IPS-20b (cell line): ENCODE results near the gene LRRC23.

Source experiments
- H3K27ac ChIP-seq: one replicate; pipeline ENCODE4 v1.5.1; 2013; ENCODE audit warnings: low read length
- H3K27me3 ChIP-seq: 2 replicates; pipeline ENCODE4 v1.6.1; 2013; ENCODE audit warnings: mild to moderate bottlenecking, low read length, inconsistent platforms; ENCODE audit not compliant: insufficient read depth
- H3K36me3 ChIP-seq: 2 replicates; pipeline ENCODE4 v1.6.1; 2013; ENCODE audit warnings: low read depth, mild to moderate bottlenecking, inconsistent platforms, low read length, moderate library complexity; ENCODE audit not compliant: insufficient read depth
- H3K4me1 ChIP-seq: 2 replicates; pipeline ENCODE4 v1.6.1; 2013; ENCODE audit warnings: mild to moderate bottlenecking, control low read depth, inconsistent platforms, low read length, moderate library complexity; ENCODE audit not compliant: insufficient read depth
- H3K4me3 ChIP-seq: 2 replicates; pipeline ENCODE4 v1.5.1; 2013; ENCODE audit warnings: mild to moderate bottlenecking, low read length, inconsistent platforms
- H3K9ac ChIP-seq: 2 replicates; pipeline ENCODE4 v1.6.1; 2013; ENCODE audit warnings: low read depth, mild to moderate bottlenecking, inconsistent platforms, low read length, moderate library complexity
- H3K9me3 ChIP-seq: 2 replicates; pipeline ENCODE4 v1.6.1; 2013; ENCODE audit warnings: mild to moderate bottlenecking, low read depth, low read length, inconsistent platforms; ENCODE audit not compliant: insufficient read depth

The LRRC23 gene

DNA sequence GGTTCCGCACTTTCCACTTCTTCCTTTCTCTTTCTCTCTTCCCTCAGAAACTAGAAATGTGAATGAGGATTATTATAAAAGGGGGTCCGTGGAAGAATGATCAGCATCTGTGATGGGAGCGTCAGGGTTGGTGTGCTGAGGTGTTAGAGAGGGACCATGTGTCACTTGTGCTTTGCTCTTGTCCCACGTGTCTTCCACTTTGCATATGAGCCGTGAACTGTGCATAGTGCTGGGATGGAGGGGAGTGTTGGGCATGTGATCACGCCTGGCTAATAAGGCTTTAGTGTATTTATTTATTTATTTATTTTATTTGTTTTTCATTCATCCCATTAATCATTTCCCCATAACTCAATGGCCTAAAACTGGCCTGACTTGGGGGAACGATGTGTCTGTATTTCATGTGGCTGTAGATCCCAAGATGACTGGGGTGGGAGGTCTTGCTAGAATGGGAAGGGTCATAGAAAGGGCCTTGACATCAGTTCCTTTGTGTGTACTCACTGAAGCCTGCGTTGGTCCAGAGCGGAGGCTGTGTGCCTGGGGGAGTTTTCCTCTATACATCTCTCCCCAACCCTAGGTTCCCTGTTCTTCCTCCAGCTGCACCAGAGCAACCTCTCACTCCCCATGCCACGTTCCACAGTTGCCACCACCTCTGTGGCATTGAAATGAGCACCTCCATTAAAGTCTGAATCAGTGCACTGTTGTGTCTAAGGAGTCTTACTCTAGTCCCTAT is 18.5 kb downstream of the LRRC23 start:
- Histone ChIP-seq H3K4me1 (peaks cover 21% of the 10 kb centered on the region; the same call in 1 of the 2 replicates), H3K9ac (no peak overlapping the region), H3K27me3 (no peaks in the 10 kb centered on the region), H3K36me3 (peaks cover 49% of the 10 kb centered on the region), H3K9me3 (no peaks in the 10 kb centered on the region), H3K27ac (no peak overlapping the region), H3K4me3 (no peak overlapping the region)

DNA sequence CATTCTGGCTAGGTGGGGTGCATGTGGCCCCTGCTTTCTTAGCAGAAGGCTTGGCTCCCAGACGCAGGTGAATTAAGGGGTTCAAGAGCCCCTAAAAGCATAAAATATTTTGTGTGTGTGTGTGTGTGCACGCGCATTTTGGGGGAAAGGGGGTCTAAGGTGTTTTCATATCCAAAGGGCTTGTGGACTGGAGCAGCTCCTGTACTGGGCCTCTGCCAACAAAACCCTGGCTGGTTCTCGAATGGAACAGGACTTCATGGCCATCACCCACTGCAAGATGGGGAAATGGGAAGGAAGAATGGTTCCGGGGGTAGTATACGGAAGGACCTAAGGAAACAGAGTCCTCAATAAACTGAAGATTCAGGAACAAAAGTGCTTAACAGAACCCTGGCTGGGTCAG is 19.2 kb downstream of the LRRC23 start:
- no peak overlapping the region for H3K27ac ChIP-seq
- H3K9ac ChIP-seq = no peak overlapping the region
- no peaks in the 10 kb centered on the region for H3K27me3 ChIP-seq
- H3K4me3 ChIP-seq = no peak overlapping the region
- no peaks in the 10 kb centered on the region for H3K9me3 ChIP-seq
- H3K36me3 ChIP-seq = peaks cover 48% of the 10 kb centered on the region
- peaks cover 21% of the 10 kb centered on the region; the same call in 1 of the 2 replicates for H3K4me1 ChIP-seq

DNA sequence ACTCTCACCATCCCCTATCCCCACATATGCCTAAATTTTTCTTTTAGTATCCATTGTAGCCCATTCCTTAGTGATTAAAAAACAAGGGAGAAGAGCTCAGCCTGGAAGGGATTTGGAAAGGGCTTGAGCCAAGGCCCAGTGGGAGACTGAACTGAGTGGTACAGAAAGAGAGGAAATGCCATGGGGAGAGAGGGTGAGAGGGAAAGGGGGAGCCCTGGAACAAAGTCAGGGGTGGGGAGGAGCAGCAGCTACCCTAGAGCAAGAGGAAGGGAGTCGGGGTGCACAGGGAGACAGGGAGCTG is 20.6 kb downstream of the LRRC23 start:
- Histone ChIP-seq H3K9ac (peak overlapping the region; percentile 70; the same call in 1 of the 2 replicates), H3K4me3 (peak overlapping the region; percentile 74; the same call in 1 of the 2 replicates), H3K36me3 (peaks cover 42% of the 10 kb centered on the region), H3K27me3 (no peaks in the 10 kb centered on the region), H3K27ac (peak overlapping the region; percentile 64), H3K9me3 (no peaks in the 10 kb centered on the region), H3K4me1 (peaks cover 33% of the 10 kb centered on the region; the same call in 1 of the 2 replicates)

DNA sequence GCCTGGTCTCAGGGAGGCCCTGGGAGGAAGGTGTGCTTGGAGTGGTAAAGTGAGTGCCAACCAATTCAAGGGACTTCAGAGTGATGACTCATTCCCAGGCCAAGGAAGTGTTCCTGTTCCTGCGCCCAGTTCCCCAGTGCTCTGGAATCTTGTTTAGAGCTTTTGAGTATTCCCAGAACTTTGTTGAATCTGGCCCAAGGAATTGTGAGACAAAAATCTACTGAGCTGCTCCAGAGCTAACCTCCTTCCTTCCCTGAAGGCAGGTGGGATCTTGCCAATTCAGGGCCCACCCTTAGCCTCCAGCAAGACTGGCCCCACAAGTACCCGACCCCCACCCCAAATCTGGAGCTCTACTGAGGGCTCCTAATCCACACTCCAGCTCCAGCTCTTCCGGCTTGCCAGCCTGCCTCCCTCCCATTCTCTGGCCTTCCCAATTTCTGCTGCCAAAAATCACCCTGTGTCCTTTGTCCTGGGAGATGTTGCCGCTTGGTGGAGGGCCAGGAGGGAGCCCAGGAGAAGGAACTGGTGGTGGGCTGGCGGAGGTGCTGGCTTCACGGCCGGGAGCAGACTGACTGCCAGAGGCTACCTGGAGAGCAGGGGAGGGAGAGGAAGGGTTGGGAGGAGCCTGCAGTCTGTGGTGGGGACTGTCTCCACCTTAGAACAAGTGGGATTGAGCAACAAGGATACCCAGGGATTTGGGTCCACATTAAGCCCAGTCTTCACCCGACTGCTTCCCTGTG is 21.1 kb downstream of the LRRC23 start:
- Histone ChIP-seq H3K36me3 (peaks cover 41% of the 10 kb centered on the region), H3K27me3 (no peaks in the 10 kb centered on the region), H3K4me1 (peaks cover 33% of the 10 kb centered on the region; the same call in 1 of the 2 replicates), H3K9ac (peak overlapping the region; percentile 70; the same call in 1 of the 2 replicates), H3K4me3 (peak overlapping the region; percentile 74), H3K9me3 (no peaks in the 10 kb centered on the region), H3K27ac (peak overlapping the region; percentile 64)

DNA sequence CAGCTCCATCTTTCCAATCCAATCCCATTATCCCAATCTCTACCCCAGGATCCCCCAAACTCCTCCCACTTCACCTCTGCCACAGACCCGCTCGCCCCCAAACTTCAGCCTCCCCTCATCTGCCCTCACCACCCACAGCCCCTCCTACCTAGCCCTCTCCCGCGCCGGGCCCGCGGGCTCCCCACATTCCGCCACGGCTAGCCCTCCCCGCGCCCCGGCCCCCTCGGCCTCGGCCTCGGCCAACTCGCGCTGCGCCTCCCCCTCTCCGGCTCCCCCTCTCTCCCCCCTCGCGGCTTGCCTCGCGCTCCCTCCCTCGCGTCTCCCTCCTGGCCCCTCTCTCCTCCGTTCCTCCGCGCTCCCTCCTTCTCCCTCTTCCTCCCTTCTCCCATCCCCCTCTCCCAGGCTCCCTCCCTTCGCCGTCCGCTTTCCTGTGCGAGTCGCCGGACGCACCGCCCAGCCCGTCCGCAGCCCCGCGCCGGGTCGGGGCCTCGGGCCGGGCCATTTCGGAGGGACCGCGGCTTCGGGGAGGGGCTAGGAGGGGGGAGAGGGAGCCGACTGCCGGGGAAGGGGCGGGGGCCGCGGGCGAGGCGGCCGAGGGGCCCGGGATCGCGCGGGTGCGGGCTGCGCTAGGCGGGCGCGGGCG is 22.9 kb downstream of the LRRC23 start, which contains the start of gene ATN1:
Gene ATN1, plus strand, starts transcription at position 581 of the 643 bp plus-strand sequence. CDS start 6,043 bp downstream, outside the sequence.
- Histone ChIP-seq H3K9ac (peak within 1 kb of the TSS; percentile 90), H3K9me3 (no peaks in the 10 kb centered on the region), H3K4me3 (peak within 1 kb of the TSS; percentile 97), H3K27ac (peak within 1 kb of the TSS; percentile 64), H3K36me3 (peaks cover 29% of the 10 kb centered on the region), H3K27me3 (no peaks in the 10 kb centered on the region), H3K4me1 (peaks cover 33% of the 10 kb centered on the region; the same call in 1 of the 2 replicates)

DNA sequence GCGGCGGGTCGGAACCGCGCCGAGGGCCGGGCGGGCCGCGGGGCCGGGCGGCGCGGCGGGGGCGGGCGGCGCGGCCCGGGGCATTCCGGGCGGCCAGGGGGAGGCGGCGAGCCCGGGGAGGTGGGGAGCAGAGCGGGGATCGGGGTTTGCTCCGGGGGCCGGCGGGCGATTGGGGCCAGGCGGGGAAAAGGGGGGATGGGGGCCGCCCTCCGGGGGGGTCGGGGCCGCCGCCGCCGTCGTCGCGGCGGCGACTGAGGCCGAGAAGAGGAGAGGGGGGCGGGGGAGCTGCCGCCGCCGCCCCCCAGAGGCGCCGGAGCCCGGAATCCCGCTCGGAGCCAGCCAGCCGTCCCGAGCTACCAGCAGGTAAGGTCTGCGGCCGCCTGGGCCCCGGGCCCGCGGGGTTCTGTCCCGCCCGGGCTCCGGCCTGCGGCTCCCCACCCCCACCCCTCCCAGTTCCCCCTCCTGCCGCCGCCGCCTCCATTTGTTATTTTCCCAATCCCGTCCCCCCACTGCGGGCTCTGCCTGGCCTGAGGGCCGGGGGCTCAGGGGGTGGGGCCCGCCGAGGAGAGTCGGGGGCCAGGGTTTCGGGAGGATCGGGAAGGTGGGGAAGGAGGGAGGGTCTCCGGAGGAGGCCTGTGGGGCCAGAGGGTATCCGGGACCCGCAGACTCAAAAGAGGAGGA is 23.5 kb downstream of the LRRC23 start:
- peaks cover 29% of the 10 kb centered on the region; the same call in 1 of the 2 replicates for H3K36me3 ChIP-seq
- H3K4me3 ChIP-seq = peak overlapping the region; percentile 97
- H3K9ac ChIP-seq = peak overlapping the region; percentile 90
- H3K9me3 ChIP-seq = no peaks in the 10 kb centered on the region
- H3K27ac ChIP-seq = peak overlapping the region; percentile 53
- peaks cover 33% of the 10 kb centered on the region; the same call in 1 of the 2 replicates for H3K4me1 ChIP-seq
- no peaks in the 10 kb centered on the region for H3K27me3 ChIP-seq

DNA sequence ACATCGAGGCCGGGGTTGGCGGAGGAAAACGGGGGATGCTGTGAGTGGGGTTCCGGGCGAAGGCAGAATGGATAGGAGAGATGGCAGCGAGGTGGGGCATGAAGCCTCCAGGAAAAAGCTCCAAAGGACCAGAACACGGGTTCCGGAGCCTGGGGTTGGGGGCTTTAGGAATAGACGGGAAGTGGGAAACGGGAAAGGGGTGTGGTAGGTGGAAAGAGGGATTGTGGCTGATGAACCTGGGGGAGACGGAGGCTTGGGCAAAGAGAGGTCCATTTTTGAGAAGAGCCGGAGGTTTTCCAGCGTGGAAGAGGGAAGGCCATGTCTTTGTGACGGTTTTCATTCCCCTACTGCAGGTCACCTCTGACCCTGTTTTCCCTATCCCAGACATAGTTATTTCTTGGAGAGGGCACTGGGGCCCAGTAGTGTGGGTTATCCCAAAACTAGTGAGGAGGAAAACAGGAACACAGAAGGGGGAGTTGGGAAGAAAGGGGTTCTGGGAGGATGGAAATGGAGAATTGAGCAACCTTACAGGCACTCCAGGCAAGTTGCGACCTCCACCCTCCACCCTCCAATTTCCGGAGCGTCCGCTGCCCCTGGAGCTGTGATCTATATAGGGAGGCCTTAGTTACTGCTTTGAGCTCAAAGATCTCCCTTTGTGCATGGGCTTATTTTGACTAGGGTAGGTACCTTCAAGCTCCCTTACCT is 24.2 kb downstream of the LRRC23 start:
- peak overlapping the region; percentile 90 for H3K9ac ChIP-seq
- H3K27ac ChIP-seq = peak overlapping the region; percentile 53

DNA sequence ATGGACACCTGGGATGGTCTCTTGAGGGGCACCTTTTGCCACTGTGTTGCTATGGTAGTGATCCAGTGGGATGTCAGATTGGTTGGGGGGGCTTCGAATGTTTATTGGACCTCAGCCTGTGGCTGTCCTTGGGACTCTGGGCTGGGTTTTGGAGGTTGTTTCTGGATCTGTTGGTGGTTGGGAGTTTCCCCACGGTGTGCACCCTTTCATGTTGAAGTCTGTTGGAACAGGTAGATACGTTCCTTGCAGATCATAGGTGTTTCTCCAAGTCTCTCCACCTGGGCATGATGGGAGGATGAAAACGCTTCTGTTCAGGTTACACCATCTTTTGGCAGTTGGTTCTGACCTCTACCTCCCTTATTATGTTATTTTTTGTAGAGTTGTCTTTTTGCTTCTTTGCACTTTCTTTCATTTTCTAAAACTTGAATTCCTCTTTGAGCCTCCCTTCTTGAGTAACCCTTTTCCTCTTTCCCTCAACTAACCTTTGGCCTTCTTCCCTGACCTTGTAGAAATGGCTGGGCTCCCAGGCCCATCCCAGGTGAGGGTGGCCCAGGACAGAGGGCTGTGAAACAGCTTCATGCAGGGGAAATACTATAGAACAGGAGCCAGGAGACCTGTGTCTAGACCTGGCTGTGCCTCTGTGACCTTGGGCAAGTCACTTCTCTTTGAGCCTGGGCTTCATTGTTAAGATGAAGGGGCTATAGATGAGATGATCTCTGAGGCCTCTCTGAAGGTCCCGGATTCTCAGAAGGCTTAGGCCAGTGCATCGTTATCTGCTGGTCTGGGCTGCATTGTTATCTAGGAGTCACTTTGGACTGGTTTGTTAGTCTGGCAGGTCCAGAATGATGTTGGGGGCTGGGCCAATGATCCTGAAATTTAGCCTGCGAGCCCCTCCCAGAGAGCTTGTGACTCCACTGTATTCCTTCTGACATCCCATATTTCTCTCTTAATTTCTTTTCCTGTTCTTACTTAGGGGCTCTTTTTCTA is 25.1 kb downstream of the LRRC23 start:
- no peak overlapping the region for H3K27ac ChIP-seq
- H3K9ac ChIP-seq = peak overlapping the region; percentile 90; the same call in 1 of the 2 replicates
- H3K4me1 ChIP-seq = peaks cover 29% of the 10 kb centered on the region; the same call in 1 of the 2 replicates
- H3K9me3 ChIP-seq = no peaks in the 10 kb centered on the region
- H3K4me3 ChIP-seq = peak overlapping the region; percentile 97
- H3K27me3 ChIP-seq = no peaks in the 10 kb centered on the region
- peaks cover 35% of the 10 kb centered on the region for H3K36me3 ChIP-seq

More for the DNA sequence above, 24.2 kb downstream of the LRRC23 start:
- H3K4me3 ChIP-seq = peak overlapping the region; percentile 97
- peaks cover 29% of the 10 kb centered on the region for H3K36me3 ChIP-seq
- no peaks in the 10 kb centered on the region for H3K9me3 ChIP-seq
- peaks cover 33% of the 10 kb centered on the region; the same call in 1 of the 2 replicates for H3K4me1 ChIP-seq
- no peaks in the 10 kb centered on the region for H3K27me3 ChIP-seq

DNA sequence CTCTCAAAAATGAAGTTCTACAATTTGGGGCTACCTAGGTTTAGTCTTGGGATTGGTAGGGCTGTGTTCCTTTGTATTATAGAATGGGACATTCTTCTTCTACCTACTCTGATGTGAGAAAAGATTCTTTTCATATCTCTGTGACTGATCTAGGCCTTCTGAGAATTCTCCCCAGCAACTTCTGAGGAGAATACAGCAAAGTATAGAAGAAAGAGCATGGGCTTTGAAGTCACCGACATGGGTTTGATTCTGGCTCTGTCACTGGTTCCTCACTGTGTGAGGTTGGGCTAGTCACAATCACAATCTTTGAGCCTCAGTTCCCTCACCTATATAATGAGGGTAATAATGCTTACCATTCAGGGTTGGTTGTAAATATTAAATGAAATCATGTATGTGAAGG is 28.1 kb downstream of the LRRC23 start:
- no peak overlapping the region for H3K27ac ChIP-seq
- H3K9me3 ChIP-seq = no peaks in the 10 kb centered on the region
- no peak overlapping the region for H3K4me3 ChIP-seq
- no peak overlapping the region; the same call in 1 of the 2 replicates for H3K9ac ChIP-seq
- H3K36me3 ChIP-seq = peaks cover 49% of the 10 kb centered on the region
- peaks cover 12% of the 10 kb centered on the region; the same call in 1 of the 2 replicates for H3K4me1 ChIP-seq
- H3K27me3 ChIP-seq = no peaks in the 10 kb centered on the region

DNA sequence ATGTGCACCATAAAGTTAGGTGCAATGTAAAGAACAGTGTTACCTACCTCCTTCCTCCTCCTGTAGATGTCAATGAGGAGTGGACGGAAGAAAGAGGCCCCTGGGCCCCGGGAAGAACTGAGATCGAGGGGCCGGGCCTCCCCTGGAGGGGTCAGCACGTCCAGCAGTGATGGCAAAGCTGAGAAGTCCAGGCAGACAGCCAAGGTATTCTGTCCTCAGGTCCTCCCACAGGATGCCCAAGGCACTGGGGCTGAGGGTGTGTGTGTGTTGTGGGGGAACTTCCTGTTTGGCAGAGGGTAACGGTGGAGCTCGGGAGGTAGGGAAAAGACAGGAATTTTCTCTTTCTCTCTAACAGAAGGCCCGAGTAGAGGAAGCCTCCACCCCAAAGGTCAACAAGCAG is 29.5 kb downstream of the LRRC23 start:
- no peak overlapping the region for H3K9ac ChIP-seq
- H3K27me3 ChIP-seq = no peaks in the 10 kb centered on the region
- no peak overlapping the region for H3K4me3 ChIP-seq
- H3K36me3 ChIP-seq = peaks cover 58% of the 10 kb centered on the region
- H3K9me3 ChIP-seq = no peaks in the 10 kb centered on the region
- peaks cover 15% of the 10 kb centered on the region; the same call in 1 of the 2 replicates for H3K4me1 ChIP-seq
- H3K27ac ChIP-seq = no peak overlapping the region
